ENCODE results near the gene BDH1. TPM values are rescaled to one million over a fixed set of nuclear protein-coding genes. Genes with fewer than 3 reads are reported as not detected.

The BDH1 gene
- total and polyA plus RNA-seq, 2 of the 13 experiments (the other 11 are each of a cell fraction or from before 2014, with no cell fraction given), result 21.2 to 71.9 TPM

DNA sequence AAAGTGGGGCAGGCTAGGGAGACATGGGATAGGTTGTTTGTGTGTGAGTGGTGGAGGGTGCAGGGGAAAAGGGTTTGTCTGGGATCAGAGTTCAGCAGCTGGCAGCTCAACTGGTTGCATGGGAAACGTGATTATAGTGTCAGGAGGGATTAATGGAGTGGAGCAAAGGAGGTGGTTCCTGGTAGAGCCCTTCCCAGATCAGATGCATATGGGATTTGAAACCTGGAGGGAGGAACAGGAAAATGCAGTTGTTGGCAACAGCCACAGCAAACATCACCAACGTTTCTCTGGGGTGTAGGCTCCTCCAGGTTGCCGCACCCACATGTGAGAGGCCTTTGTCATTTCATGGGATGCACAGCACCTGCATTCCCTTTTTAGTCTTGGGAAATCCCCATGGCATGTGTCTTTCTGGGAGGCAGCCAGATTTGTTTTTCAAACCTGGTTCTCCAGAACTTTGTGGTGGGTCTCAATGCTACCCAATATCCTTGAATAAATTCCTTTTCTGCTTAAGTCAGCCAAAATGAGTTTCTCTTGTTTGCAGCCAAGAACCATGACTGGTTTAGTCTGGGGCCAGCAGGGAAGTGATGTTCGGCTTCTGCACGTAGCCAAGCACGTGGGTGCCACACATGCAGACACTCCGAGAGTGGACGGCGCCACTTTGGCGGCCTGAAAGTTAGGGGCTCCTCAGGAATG lies 61.3 kb downstream of the BDH1 start (continued):
- TF ChIP-seq FOXP4 (CRISPR knock-in tag; IDR thresholded peaks at IDR 0.05) (peak; percentile 24; the same call in 1 of the 2 replicates), RXRA (CRISPR knock-in tag; IDR thresholded peaks at IDR 0.05) (no peak), KAT8 (CRISPR knock-in tag; IDR thresholded peaks at IDR 0.05) (0 out of 2 replicates have a peak, but pooled peaks have one; percentile 20), NCOA2 (CRISPR knock-in tag; IDR thresholded peaks at IDR 0.05) (0 out of 2 replicates have a peak, but pooled peaks have one; percentile 28), SALL1 (CRISPR knock-in tag; IDR thresholded peaks at IDR 0.05) (peak; percentile 10; the same call in 1 of the 2 replicates), HIC2 (CRISPR knock-in tag; IDR thresholded peaks at IDR 0.05; ENCODE audit: low read depth) (peak; percentile 54; the same call in 1 of the 2 replicates), MYPOP (CRISPR knock-in tag; IDR thresholded peaks at IDR 0.05) (0 out of 2 replicates have a peak, but pooled peaks have one; percentile 39), PATZ1 (CRISPR knock-in tag; IDR thresholded peaks at IDR 0.05) (peak; percentile 30; the same call in 1 of the 2 replicates), ESRRA (CRISPR knock-in tag; IDR thresholded peaks at IDR 0.05; ENCODE audit: low read depth) (no peak), ZNF550 (CRISPR knock-in tag; IDR thresholded peaks at IDR 0.05; ENCODE audit: borderline replicate concordance) (no peak), NR2F6 (IDR thresholded peaks at IDR 0.05) (no peak), NR2F6 (CRISPR knock-in tag; IDR thresholded peaks at IDR 0.05) (peak; percentile 11; the same call in 1 of the 2 replicates), ZBTB8A (CRISPR knock-in tag; IDR thresholded peaks at IDR 0.05; ENCODE audit: borderline replicate concordance, low read depth) (no peak), JDP2 (CRISPR knock-in tag; IDR thresholded peaks at IDR 0.05; ENCODE audit: borderline replicate concordance) (no peak), RAD21 (CRISPR knock-in tag; IDR thresholded peaks at IDR 0.05) (0 out of 2 replicates have a peak, but pooled peaks have one; percentile 19), RBM39 (IDR thresholded peaks at IDR 0.05; ENCODE audit: low read depth, low read length, poor library complexity, severe bottlenecking) (no peak), HNF4G (IDR thresholded peaks at IDR 0.05; ENCODE audit: borderline replicate concordance, low read depth, low read length) (peak; percentile 54; the same call in 1 of the 2 replicates), HNF4G (CRISPR knock-in tag; IDR thresholded peaks at IDR 0.05; ENCODE audit: borderline replicate concordance, low read depth) (no peak; the same call in 1 of the 2 replicates), ELF3 (CRISPR knock-in tag; IDR thresholded peaks at IDR 0.05) (0 out of 2 replicates have a peak, but pooled peaks have one; percentile 36), ZNF878 (CRISPR knock-in tag; IDR thresholded peaks at IDR 0.05) (0 out of 2 replicates have a peak, but pooled peaks have one; percentile 24), MED1 (CRISPR knock-in tag; IDR thresholded peaks at IDR 0.05) (peak; percentile 43; the same call in 1 of the 2 replicates), HNF4A (CRISPR knock-in tag; IDR thresholded peaks at IDR 0.05) (peak; percentile 88)
- TF ChIP-seq, protein P1, sequence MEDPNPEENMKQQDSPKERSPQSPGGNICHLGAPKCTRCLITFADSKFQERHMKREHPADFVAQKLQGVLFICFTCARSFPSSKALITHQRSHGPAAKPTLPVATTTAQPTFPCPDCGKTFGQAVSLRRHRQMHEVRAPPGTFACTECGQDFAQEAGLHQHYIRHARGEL (CRISPR knock-in tag; IDR thresholded peaks at IDR 0.05), result no peak
